Activated T-cell treated with anti-CD3 and anti-CD28 coated beads, Interleukin-2, amount 50 U/mL, for 72 hours (primary cell): Measurements from ENCODE around the gene CCDC87. TPM values are rescaled to one million over a fixed set of nuclear protein-coding genes. Genes with fewer than 3 reads are reported as not detected.

Experiments
- ATAC-seq, 2 donors: fragments of 150-1000 bp; cut with Tn5 transposase; replicated peaks in 1 of 2; 2 replicates each; pipeline ENCODE4 v1.10.0; 2021; ENCODE audit warnings: moderate library complexity in 2 of 2, mild to moderate bottlenecking in 1 of 2
- DNase-seq, 2 donors: peaks; one replicate each; pipeline ENCODE4 v3.0.0; 2021 to 2022; ENCODE audit warnings: mixed read lengths in 1 of 2
- H3K27ac Mint-ChIP-seq: one replicate; pipeline ENCODE4 v1.8.0; 2022; ENCODE audit warnings: mild to moderate bottlenecking, moderate library complexity, mixed read lengths
- H3K27me3 Mint-ChIP-seq: one replicate; pipeline ENCODE4 v1.8.0; 2022; ENCODE audit warnings: low read depth, mixed read lengths
- H3K36me3 Mint-ChIP-seq, 2 donors: one replicate each; pipeline ENCODE4 v1.8.0; 2022; ENCODE audit warnings: mixed read lengths in 2 of 2, mild to moderate bottlenecking in 1 of 2; ENCODE audit not compliant: insufficient read depth in 2 of 2
- H3K4me1 Mint-ChIP-seq: one replicate; pipeline ENCODE4 v1.8.0; 2022; ENCODE audit warnings: low read depth, mixed read lengths
- H3K4me3 Mint-ChIP-seq, 2 donors: one replicate each; pipeline ENCODE4 v1.8.0; 2022; ENCODE audit warnings: mild to moderate bottlenecking in 2 of 2, mixed read lengths in 2 of 2, moderate library complexity in 2 of 2
- H3K9me3 Mint-ChIP-seq, 2 donors: one replicate each; pipeline ENCODE4 v1.8.0; 2022; ENCODE audit warnings: mixed read lengths in 2 of 2
- total RNA-seq, 2 donors: library from RNA; stranded (reverse); gene quantifications; one replicate each; pipeline ENCODE4 v1.2.3, GENCODE V29; 2022

Gene CCDC87
- total RNA-seq, 2 donors from 2014 or later: 0.10 to 0.21 TPM

DNA sequence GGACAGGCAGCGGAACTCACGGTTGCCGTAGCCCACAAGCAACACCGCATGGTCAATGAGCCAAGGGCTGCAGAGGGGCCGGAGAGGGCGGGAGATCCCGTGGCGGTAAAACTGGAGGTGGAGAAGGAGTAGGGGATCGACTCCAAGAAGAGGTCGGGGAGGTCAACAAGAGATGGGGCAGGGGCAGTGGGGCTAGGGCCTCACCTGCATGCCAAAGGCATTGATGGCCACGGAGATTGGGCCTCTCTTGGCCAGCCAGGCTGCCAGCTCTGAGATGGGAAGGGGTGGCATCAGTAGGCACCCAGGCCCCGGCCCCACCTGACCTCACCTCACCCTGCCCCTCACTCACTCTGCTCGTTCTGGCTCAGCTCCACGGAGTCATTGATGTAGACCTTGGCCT lies 28.3 kb downstream of the CCDC87 start:
- ATAC-seq (no peak), DNase-seq (no peak)
- Mint-ChIP-seq H3K36me3 (peaks cover 0 to 1% of the 10 kb centered on the region in 2 donors), H3K4me3 (no peak overlapping the region), H3K27me3 (peaks cover 4% of the 10 kb centered on the region), H3K9me3 (no peaks in the 10 kb centered on the region), H3K27ac (no peak overlapping the region), H3K4me1 (peaks cover 5% of the 10 kb centered on the region)

- DNase-seq (no peak), ATAC-seq (no peak)
- peaks cover 0 to 1% of the 10 kb centered on the region in 2 donors for H3K36me3 Mint-ChIP-seq
- peaks cover 8% of the 10 kb centered on the region for H3K4me1 Mint-ChIP-seq
- no peaks in the 10 kb centered on the region for H3K9me3 Mint-ChIP-seq
- H3K27me3 Mint-ChIP-seq: peaks cover 5% of the 10 kb centered on the region
- no peak overlapping the region for H3K4me3 Mint-ChIP-seq
- no peak overlapping the region for H3K27ac Mint-ChIP-seq
These were observed 29.0 kb downstream of the CCDC87 start for GRCh38 chr11:66563832-66564231.

DNA sequence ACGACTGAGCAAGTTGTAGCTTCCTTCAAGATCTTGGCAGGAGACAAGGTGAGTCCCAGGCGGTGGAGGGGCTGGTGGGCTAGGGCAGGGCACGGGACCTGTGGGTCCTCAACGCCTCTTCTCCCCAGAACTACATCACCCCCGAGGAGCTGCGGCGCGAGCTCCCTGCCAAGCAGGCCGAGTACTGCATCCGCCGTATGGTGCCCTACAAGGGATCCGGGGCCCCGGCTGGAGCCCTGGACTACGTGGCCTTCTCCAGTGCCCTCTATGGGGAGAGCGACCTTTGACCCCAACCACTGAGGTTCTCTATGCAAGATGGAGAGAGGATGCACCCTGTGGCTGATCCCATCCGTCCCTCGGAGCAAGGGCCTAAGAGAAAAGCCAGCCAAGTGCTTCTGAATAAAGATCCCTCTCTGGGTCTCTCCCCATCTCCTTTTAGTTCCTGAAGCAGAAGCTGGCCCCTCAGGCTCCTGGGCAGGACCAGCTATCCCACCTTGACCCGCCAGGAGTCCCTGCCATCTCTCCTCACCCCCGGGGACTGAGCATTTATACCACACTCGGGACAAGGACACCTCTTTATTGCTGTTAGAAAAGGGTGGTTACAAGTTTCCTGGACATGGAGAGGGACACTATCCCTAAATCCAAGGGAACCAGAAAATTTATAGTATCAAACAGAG lies 29.8 kb downstream of the CCDC87 start:
- ATAC-seq: no peak
- Mint-ChIP-seq H3K27me3 (peaks cover 11% of the 10 kb centered on the region), H3K36me3 (peaks cover 0 to 1% of the 10 kb centered on the region in 2 donors), H3K4me1 (peaks cover 6% of the 10 kb centered on the region), H3K27ac (no peak overlapping the region), H3K4me3 (no peak overlapping the region), H3K9me3 (no peaks in the 10 kb centered on the region)
- no peak for DNase-seq

- H3K9me3 Mint-ChIP-seq: no peaks in the 10 kb centered on the region
- DNase-seq (no peak), ATAC-seq (no peak)
- no peak overlapping the region for H3K27ac Mint-ChIP-seq
- H3K36me3 Mint-ChIP-seq: peaks cover 0 to 1% of the 10 kb centered on the region in 2 donors
- peaks cover 6% of the 10 kb centered on the region for H3K4me1 Mint-ChIP-seq
- no peak overlapping the region for H3K4me3 Mint-ChIP-seq
- H3K27me3 Mint-ChIP-seq: peaks cover 16% of the 10 kb centered on the region
These were observed 30.6 kb downstream of the CCDC87 start for GRCh38 chr11:66562275-66562674.

DNA sequence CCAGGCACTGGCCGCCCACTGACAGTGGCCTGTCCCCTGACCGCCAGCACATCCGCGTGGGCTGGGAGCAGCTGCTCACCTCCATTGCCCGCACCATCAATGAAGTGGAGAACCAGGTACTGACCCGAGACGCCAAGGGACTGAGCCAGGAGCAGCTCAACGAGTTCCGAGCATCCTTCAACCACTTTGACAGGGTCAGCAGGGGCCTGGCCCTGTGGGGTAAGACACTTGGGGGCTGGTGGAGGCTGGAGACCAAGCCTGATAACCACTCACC lies 31.0 kb downstream of the CCDC87 start:
- Mint-ChIP-seq H3K27ac (no peak overlapping the region), H3K4me3 (no peak overlapping the region), H3K36me3 (peaks cover 0 to 1% of the 10 kb centered on the region in 2 donors), H3K27me3 (peaks cover 17% of the 10 kb centered on the region), H3K9me3 (no peaks in the 10 kb centered on the region), H3K4me1 (peaks cover 6% of the 10 kb centered on the region)
- no peak for ATAC-seq
- DNase-seq: no peak

GRCh38 chr11:66561178-66561974 lies 31.5 kb downstream of the CCDC87 start:
- Mint-ChIP-seq H3K27ac (no peak overlapping the region), H3K36me3 (peaks cover 0 to 1% of the 10 kb centered on the region in 2 donors), H3K27me3 (peaks cover 17% of the 10 kb centered on the region), H3K4me3 (no peak overlapping the region), H3K9me3 (no peaks in the 10 kb centered on the region), H3K4me1 (peaks cover 6% of the 10 kb centered on the region)
- ATAC-seq (no peak), DNase-seq (no peak)

DNA sequence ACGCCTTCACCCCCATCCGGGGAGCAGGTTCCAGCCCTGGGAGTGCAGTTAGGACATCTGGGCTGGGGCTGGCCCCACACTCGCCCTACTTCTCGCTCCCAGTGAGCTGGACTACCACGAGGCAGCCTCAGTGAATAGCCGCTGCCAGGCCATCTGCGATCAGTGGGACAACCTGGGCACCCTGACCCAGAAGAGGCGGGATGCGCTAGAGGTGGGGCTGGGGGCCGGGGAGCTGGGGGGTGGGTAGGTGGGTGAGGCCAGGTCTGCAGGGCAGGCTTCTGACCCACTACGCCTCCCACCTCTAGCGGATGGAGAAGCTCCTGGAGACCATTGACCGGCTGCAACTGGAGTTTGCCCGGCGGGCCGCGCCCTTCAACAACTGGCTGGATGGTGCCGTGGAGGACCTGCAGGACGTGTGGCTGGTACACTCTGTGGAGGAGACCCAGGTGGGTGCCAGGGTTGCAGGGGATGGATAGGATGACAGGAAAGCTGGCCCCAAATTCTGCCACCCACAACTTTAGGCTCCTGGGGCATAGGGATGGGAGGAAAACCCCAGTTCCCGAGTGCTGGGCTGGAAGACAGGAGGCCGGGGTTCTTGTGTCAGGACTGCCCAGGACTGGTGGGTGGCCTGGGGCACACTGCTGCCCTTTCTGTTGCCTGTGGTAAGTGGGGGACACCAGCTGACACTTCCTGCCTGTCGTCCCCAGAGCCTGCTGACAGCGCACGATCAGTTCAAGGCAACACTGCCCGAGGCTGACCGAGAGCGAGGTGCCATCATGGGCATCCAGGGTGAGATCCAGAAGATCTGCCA lies 32.8 kb downstream of the CCDC87 start:
- H3K4me3 Mint-ChIP-seq: no peak overlapping the region
- H3K4me1 Mint-ChIP-seq: peaks cover 6% of the 10 kb centered on the region
- no peak overlapping the region for H3K27ac Mint-ChIP-seq
- ATAC-seq: no peak
- DNase-seq: no peak
- H3K27me3 Mint-ChIP-seq: peaks cover 13% of the 10 kb centered on the region
- H3K9me3 Mint-ChIP-seq: no peaks in the 10 kb centered on the region
- H3K36me3 Mint-ChIP-seq: no peaks in the 10 kb centered on the region

DNA sequence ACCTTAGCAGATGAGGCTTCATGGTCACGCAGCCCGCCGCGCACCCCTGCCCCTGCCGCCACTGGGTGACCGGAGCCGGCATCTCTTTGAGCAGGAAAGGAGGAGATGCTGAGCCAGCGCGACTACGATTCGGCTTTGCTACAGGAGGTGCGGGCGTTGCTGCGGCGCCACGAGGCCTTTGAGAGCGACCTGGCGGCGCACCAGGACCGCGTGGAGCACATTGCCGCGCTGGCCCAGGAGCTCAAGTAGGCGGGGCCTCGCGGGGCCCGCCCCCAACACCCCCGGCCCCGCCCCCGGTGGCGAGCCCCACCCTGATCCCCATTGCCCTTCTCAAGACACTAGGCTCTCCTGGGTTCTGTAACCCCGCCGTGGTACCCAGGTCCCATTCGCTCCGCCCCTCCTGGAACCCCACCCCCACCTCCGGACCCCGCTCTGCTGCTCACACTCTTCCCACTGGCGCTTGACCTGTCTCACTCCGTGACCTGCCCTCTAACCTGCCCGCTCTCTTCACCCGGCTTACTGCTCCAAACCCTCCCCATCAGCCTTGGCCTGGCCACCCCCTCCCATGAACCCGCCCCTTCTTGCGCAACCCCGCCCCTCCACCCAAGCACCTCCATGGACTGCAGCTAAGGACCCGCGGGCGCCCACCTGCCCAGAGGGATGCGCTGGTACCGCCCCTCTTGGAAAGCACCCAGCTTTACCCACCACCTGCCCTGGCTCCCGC lies 33.6 kb downstream of the CCDC87 start:
- H3K4me3 Mint-ChIP-seq: peak overlapping the region in 1 of 2 donors; percentile 40
- no peaks in the 10 kb centered on the region for H3K9me3 Mint-ChIP-seq
- H3K36me3 Mint-ChIP-seq: no peaks in the 10 kb centered on the region
- DNase-seq (peak in 1 of 2 donors; percentile 12), ATAC-seq (peak; percentile 55)
- H3K27me3 Mint-ChIP-seq: peaks cover 13% of the 10 kb centered on the region
- H3K27ac Mint-ChIP-seq: no peak overlapping the region
- H3K4me1 Mint-ChIP-seq: peaks cover 6% of the 10 kb centered on the region

GRCh38 chr11:66557733-66558326 lies 35.0 kb downstream of the CCDC87 start:
- Mint-ChIP-seq H3K27ac (no peak overlapping the region), H3K4me1 (peaks cover 6% of the 10 kb centered on the region), H3K4me3 (no peak overlapping the region), H3K9me3 (no peaks in the 10 kb centered on the region), H3K27me3 (peaks cover 13% of the 10 kb centered on the region), H3K36me3 (no peaks in the 10 kb centered on the region)
- ATAC-seq (no peak), DNase-seq (no peak)

- Mint-ChIP-seq H3K4me1 (peaks cover 6% of the 10 kb centered on the region), H3K36me3 (no peaks in the 10 kb centered on the region), H3K9me3 (no peaks in the 10 kb centered on the region), H3K27ac (no peak overlapping the region), H3K27me3 (peaks cover 13% of the 10 kb centered on the region), H3K4me3 (no peak overlapping the region)
- no peak for ATAC-seq
- DNase-seq: no peak
These were observed 36.8 kb downstream of the CCDC87 start for GRCh38 chr11:66556086-66556485.

DNA sequence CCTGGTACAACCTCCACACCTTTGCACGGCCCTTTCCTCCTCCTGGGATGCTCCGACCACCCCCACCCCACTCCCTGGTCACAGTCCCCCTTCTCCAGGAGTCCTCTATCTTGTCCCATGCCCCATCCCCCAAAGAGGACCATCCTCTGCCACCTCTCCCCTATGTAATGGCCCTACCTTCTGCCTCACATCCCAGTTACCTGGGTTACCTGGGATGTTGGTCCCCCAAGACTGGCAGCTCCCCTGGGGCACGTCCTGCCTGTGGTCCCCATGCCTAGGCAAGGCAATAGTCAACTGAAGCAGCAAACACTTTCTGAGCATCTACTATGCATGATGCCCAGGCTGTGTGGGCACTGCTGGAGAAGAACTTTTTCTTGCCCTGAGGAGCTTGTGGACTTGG lies 37.4 kb downstream of the CCDC87 start:
- H3K4me3 Mint-ChIP-seq: no peak overlapping the region
- peaks cover 6% of the 10 kb centered on the region for H3K4me1 Mint-ChIP-seq
- H3K27me3 Mint-ChIP-seq: peaks cover 13% of the 10 kb centered on the region
- H3K27ac Mint-ChIP-seq: no peak overlapping the region
- ATAC-seq (no peak), DNase-seq (no peak)
- no peaks in the 10 kb centered on the region for H3K9me3 Mint-ChIP-seq
- no peaks in the 10 kb centered on the region for H3K36me3 Mint-ChIP-seq

GRCh38 chr11:66554602-66555001 lies 38.3 kb downstream of the CCDC87 start:
- ATAC-seq: no peak
- DNase-seq: no peak
- Mint-ChIP-seq H3K36me3 (no peaks in the 10 kb centered on the region), H3K27me3 (peaks cover 13% of the 10 kb centered on the region), H3K9me3 (no peaks in the 10 kb centered on the region), H3K4me3 (no peak overlapping the region), H3K27ac (no peak overlapping the region), H3K4me1 (peaks cover 6% of the 10 kb centered on the region)
